Cardiac fibroblast (primary cell): ENCODE results near the gene ANKRD55.
"Not testable (repeated sequence)": the region's sequence is repeated elsewhere in the genome, so short reads cannot be mapped to it uniquely, and the experiment has no call there.

Experiments used
- DNase-seq, 2 donors: peaks; one replicate each; pipeline versions ENCODE4 v3.0.0 to v3.0.0-alpha.2; 2010; ENCODE audit warnings: low read depth in 2 of 2
- H3K4me3 ChIP-seq, 2 donors: replicated peaks in 1 of 2; 1 replicate in 1 of 2; 2 replicates in 1 of 2; pipeline ENCODE4 v1.5.1; 2011; ENCODE audit warnings: low read depth in 2 of 2, low read length in 2 of 2, mild to moderate bottlenecking in 2 of 2, moderate library complexity in 1 of 2
- TF ChIP-seq, protein P1 (sequence below): IDR thresholded peaks from one replicate; pipeline ENCODE4 v1.5.1; 2011; ENCODE audit warnings: low read depth, mild to moderate bottlenecking, low read length, inconsistent platforms

The ANKRD55 gene

DNA sequence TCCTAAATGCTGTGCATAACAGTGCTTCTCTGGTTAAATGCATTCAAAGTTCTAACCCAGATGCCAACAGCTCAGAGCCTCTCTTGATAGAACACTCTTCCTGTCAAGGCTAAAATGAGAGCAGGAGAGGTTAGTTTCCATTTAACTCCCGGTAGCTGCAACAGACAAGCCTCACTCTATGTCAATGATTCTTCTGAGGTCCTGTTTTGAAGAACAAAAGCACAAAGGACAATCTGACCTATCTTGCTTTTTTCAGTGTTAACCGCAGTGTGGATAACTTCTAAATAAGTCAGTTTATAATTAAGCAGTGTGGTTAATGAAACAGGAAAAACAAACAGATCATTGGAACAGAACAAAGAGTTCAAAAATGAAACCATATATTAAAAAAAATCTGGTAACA is 80.7 kb downstream of the ANKRD55 start:
- DNase-seq = no peak
- TF ChIP-seq, protein P1, sequence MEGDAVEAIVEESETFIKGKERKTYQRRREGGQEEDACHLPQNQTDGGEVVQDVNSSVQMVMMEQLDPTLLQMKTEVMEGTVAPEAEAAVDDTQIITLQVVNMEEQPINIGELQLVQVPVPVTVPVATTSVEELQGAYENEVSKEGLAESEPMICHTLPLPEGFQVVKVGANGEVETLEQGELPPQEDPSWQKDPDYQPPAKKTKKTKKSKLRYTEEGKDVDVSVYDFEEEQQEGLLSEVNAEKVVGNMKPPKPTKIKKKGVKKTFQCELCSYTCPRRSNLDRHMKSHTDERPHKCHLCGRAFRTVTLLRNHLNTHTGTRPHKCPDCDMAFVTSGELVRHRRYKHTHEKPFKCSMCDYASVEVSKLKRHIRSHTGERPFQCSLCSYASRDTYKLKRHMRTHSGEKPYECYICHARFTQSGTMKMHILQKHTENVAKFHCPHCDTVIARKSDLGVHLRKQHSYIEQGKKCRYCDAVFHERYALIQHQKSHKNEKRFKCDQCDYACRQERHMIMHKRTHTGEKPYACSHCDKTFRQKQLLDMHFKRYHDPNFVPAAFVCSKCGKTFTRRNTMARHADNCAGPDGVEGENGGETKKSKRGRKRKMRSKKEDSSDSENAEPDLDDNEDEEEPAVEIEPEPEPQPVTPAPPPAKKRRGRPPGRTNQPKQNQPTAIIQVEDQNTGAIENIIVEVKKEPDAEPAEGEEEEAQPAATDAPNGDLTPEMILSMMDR = no peak
- H3K4me3 ChIP-seq = no peak overlapping the region

GRCh38 chr5:56150756-56151155 is 82.4 kb downstream of the ANKRD55 start:
- not testable (repeated sequence) for H3K4me3 ChIP-seq, DNase-seq

DNA sequence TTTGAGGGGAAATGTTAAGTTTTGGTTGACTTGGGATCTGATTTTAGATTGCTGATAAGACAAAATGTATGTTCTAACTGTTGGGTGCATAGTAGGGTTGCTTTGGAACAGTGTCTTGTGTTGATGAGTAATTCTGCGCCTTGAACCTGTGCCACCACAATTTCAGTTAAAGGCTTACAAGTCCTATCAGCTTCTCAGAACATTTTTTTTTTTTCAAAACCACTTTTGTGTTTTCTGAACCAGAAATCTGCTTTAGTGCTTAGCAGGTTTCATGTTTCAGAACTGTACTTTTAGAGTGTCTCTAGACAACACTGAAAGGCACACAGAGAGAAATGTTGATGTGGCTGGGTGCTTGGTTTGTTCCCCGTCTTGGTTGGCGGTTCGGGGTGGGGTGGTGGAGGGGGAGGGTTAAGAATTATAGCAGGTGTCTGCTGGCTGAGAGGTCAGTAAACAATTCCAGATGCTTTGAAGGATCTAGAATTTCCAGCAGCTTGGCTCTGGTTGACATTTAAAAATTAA is 84.6 kb downstream of the ANKRD55 start:
- no peak for DNase-seq
- TF ChIP-seq, protein P1 = no peak
- no peak overlapping the region for H3K4me3 ChIP-seq

DNA sequence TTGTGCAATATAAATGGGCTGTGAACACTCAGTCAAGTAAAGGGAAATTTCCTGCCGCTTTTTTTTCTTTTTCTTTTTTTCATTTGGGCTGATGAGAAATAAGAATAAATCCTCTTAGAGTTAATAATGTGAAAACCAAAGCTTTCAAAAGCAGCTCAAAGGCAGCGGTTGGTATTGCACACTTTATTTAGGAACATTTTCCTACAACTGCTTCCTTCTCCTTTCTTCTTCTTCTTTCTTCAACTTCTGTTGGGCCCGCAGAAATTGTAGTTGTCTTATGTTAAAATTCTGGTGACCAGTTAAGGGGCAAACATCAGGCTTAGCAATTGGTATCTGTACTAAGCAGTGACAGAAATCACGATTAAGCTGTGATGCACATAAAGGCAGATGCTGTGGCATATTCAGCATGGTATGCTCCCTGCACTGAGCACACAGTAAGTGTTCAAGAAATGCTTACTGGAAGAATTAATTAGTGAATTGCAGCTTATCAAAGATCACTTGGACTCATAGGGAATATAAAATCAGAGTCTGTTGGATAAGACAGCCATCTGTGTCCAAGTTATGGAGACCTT is 85.4 kb downstream of the ANKRD55 start:
- H3K4me3 ChIP-seq = no peak overlapping the region
- TF ChIP-seq, protein P1 = no peak

DNA sequence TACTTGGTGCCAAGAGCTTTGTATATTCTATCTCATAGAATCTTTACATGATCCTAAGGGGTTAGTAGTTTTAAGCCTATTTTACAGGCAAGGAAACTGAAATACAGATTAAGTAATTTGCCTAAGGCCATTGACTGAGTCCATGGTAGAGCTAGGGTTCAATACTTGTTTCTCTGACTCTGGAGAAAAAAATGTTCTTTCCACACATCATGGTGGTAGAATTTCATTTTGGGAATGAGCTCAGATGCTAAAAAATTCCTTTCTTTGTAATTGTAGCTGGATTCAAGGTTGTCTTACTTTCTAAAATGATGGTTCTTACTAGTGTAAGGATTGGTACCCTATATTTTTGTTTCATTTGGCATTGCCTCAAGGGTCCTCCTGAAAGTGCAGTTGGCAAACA is 86.0 kb downstream of the ANKRD55 start:
- H3K4me3 ChIP-seq = no peak overlapping the region
- TF ChIP-seq, protein P1 = no peak
- no peak for DNase-seq

More for the DNA sequence above, 85.4 kb downstream of the ANKRD55 start:
- no peak for DNase-seq

- DNase-seq = no peak
- H3K4me3 ChIP-seq = no peak overlapping the region
- TF ChIP-seq, protein P1 = no peak
Measured at GRCh38 chr5:56146674-56147073, 86.5 kb downstream of the ANKRD55 start.

DNA sequence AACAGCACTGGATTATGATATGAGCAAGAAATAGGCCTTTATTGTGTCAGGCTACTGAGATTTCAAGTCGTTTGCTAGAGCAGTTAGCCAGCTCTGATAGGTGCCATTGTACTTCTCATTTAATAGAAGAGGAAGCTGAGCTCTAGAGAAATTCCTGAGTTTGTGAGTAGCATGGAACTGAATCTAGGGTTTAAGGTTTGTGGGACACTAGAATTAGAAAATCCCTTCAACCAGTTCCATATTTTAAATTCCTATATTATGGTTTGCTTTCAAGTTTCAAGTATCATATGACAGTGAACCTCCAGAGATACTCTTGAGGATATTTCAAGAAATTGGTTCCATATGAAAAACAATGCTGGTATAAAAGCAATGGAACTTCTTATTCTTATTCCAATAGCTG is 87.6 kb downstream of the ANKRD55 start:
- no peak overlapping the region for H3K4me3 ChIP-seq
- TF ChIP-seq, protein P1 = no peak
- DNase-seq = no peak
